SK-N-SH (cell line): Measurements from ENCODE around the gene GNG14.

Experiments used
- CTCF ChIP-seq: fragments of 200-600 bp; sonication (generic); IDR thresholded peaks from 2 replicates; pipeline ENCODE4 v1.6.1; 2017; ENCODE audit warnings: antibody characterized with exemption, mild to moderate bottlenecking, moderate library complexity
- EP300 ChIP-seq, 2 experiments: IDR thresholded peaks; 2 replicates each; pipeline versions ENCODE4 v1.4.0 to v1.6.1; 2012; ENCODE audit warnings: borderline replicate concordance in 1 of 2, low read depth in 1 of 2, low read length in 1 of 2
- EZH2phosphoT487 ChIP-seq: fragments of 200-600 bp; sonication (generic); IDR thresholded peaks from 2 replicates; pipeline ENCODE4 v1.6.1; 2017; ENCODE audit warnings: low read depth, mixed run types, mild to moderate bottlenecking, antibody characterized with exemption, moderate library complexity, borderline replicate concordance
- IRF3 ChIP-seq: fragments of 150-350 bp; IDR thresholded peaks from 2 replicates; pipeline ENCODE4 v1.6.1; 2016; ENCODE audit warnings: mild to moderate bottlenecking, low read depth, low read length
- MAX ChIP-seq: IDR thresholded peaks from 2 replicates; pipeline ENCODE4 v1.4.0; 2012; ENCODE audit warnings: low read depth
- MXI1 ChIP-seq: IDR thresholded peaks from 2 replicates; pipeline ENCODE4 v1.6.1; 2012; ENCODE audit warnings: mild to moderate bottlenecking, low read depth, low read length, improper control_type of control experiment
- REST ChIP-seq: IDR thresholded peaks from 2 replicates; pipeline ENCODE4 v1.6.1; 2012; ENCODE audit warnings: mild to moderate bottlenecking, low read depth, low read length, moderate library complexity
- RFX5 ChIP-seq: IDR thresholded peaks from 2 replicates; pipeline ENCODE4 v1.6.1; 2012; ENCODE audit warnings: mild to moderate bottlenecking, improper control_type of control experiment, low read length
- USF1 ChIP-seq: IDR thresholded peaks from 2 replicates; pipeline ENCODE4 v1.4.0; 2012; ENCODE audit warnings: low read depth, borderline replicate concordance
- USF2 ChIP-seq: fragments of 150-350 bp; IDR thresholded peaks from 2 replicates; pipeline ENCODE4 v1.6.1; 2017; ENCODE audit warnings: antibody characterized with exemption, low read length, low read depth, borderline replicate concordance
- YY1 ChIP-seq: IDR thresholded peaks from 2 replicates; pipeline ENCODE4 v1.4.0; 2012; ENCODE audit warnings: low read depth, mild to moderate bottlenecking

GRCh38 chr19:12733369-12734214, 45.8 kb downstream of the GNG14 start:
- TF ChIP-seq EZH2phosphoT487 (no peak), CTCF (peak; percentile 54), EP300 (IDR thresholded peaks at IDR 0.05; ENCODE audit: borderline replicate concordance in 1 of 2, low read depth in 1 of 2, low read length in 1 of 2) (no peak), USF2 (no peak), MXI1 (no peak), IRF3 (no peak), RFX5 (no peak), REST (no peak), YY1 (no peak), USF1 (no peak), MAX (0 out of 2 replicates have a peak, but pooled peaks have one; percentile 18)
